ENCODE data around the gene MRPL52. TPM values are rescaled to one million over a fixed set of nuclear protein-coding genes. Genes with fewer than 3 reads are reported as not detected.

Gene MRPL52
- total RNA-seq, result 100 to 1,000 TPM in 7 of 10 donors, 10 to 100 TPM in 3; 90.1 to 117 (median 106) TPM
- polyA plus RNA-seq, result 100 to 1,000 TPM; 136 to 300 TPM
- long read RNA-seq, donor 1, transcript MRPL52-215 (5 exons, 398 nt), result minor isoform, 5 of 70 reads
- long read RNA-seq, donor 1, transcript MRPL52-210 (4 exons, 895 nt), result minor isoform, 9 of 70 reads
- long read RNA-seq, donor 1, transcript MRPL52-202 (5 exons, 1,118 nt), result major isoform, 24 of 70 reads
- long read RNA-seq, donor 1, transcript MRPL52-203 (5 exons, 1,111 nt), result minor isoform, 15 of 70 reads
- long read RNA-seq, donor 1, partial matches to known transcripts, result 11 of 70 reads
- long read RNA-seq, donor 1, other reads (novel, unspliced or antisense), result 6 of 70 reads
- long read RNA-seq, donor 2, transcript MRPL52-210 (4 exons, 895 nt), result minor isoform, 6 of 71 reads
- long read RNA-seq, donor 2, transcript MRPL52-202 (5 exons, 1,118 nt), result minor isoform, 18 of 71 reads
- long read RNA-seq, donor 2, transcript MRPL52-203 (5 exons, 1,111 nt), result major isoform, 19 of 71 reads
- long read RNA-seq, donor 2, partial matches to known transcripts, result 11 of 71 reads
- long read RNA-seq, donor 2, other reads (novel, unspliced or antisense), result 13 of 71 reads
- long read RNA-seq, donor 3, transcript MRPL52-202 (5 exons, 1,118 nt), result major isoform, 12 of 26 reads
- long read RNA-seq, donor 3, partial matches to known transcripts, result 3 of 26 reads
- long read RNA-seq, donor 3, other reads (novel, unspliced or antisense), result 4 of 26 reads

- peak within 1 kb of the TSS; percentile 63 to 94 (median 82) for H3K4me3 ChIP-seq
- no peaks in the 10 kb centered on the region for H3K27me3 ChIP-seq
- no peak for TF ChIP-seq CTCF (IDR thresholded peaks at IDR 0.05)
- no peaks in the 10 kb centered on the region for H3K9me3 ChIP-seq
- H3K36me3 ChIP-seq, result peaks cover 0 to 35% (median 0%) of the 10 kb centered on the region in 9 donors
- ATAC-seq, result peak; percentile 96 to 98 (median 98)
- peak; percentile 90 to 91 for DNase-seq
- H3K4me1 ChIP-seq, result peaks cover 0 to 17% (median 11%) of the 10 kb centered on the region in 9 donors
- intact Hi-C loops (cut with DNase I), result loop anchor here in 3 of 10 donors (1.0 to 10.0 kb wide), 4 partner anchors 7 to 435 kb away; partner anchors contain the start of gene RBM23 (in 1 of the 3)
- WGBS, 2 donors, result 1% methylated on average over 41 of the region's 41 CpGs
- peak within 1 kb of the TSS in 9 of 10 donors; percentile 78 to 92 (median 84) for H3K27ac ChIP-seq
Observed at GRCh38 chr14:22829661-22830442, at the start of gene MRPL52. Gene MRPL52, plus strand, starts transcription at chr14:22829887. Its CDS starts 26 bp downstream, at chr14:22829913.

GRCh38 chr14:22780105-22780679 lies 49.5 kb upstream of the MRPL52 start:
- H3K4me3 ChIP-seq, result no peak overlapping the region
- intact Hi-C loops (cut with DNase I), result no loop called here
- ATAC-seq (peak in 4 of 8 donors; percentile 35 to 44 (median 36)), DNase-seq (no peak)
- no peaks in the 10 kb centered on the region for H3K9me3 ChIP-seq
- 63 to 75% methylated on average over 2 of the region's 2 CpGs for WGBS, 2 donors
- H3K36me3 ChIP-seq, result peaks cover 0 to 20% (median 0%) of the 10 kb centered on the region in 9 donors
- H3K4me1 ChIP-seq, result peaks cover 0 to 50% (median 4%) of the 10 kb centered on the region in 9 donors
- H3K27ac ChIP-seq, result peak overlapping the region in 1 of 10 donors; percentile 9
- TF ChIP-seq CTCF (IDR thresholded peaks at IDR 0.05), result no peak
- H3K27me3 ChIP-seq, result no peaks in the 10 kb centered on the region

GRCh38 chr14:22780941-22781300 lies 48.8 kb upstream of the MRPL52 start:
- no peak for ATAC-seq
- H3K4me3 ChIP-seq, result no peak overlapping the region
- WGBS, 2 donors, result 92 to 95% methylated on average over 5 of the region's 5 CpGs
- peak overlapping the region in 1 of 10 donors; percentile 27 for H3K27ac ChIP-seq
- intact Hi-C loops (cut with DNase I), result no loop called here
- peaks cover 0 to 13% (median 0%) of the 10 kb centered on the region in 9 donors for H3K36me3 ChIP-seq
- H3K27me3 ChIP-seq, result no peaks in the 10 kb centered on the region
- DNase-seq, result no peak
- no peak for TF ChIP-seq CTCF (IDR thresholded peaks at IDR 0.05)
- H3K4me1 ChIP-seq, result peaks cover 0 to 50% (median 4%) of the 10 kb centered on the region in 9 donors
- H3K9me3 ChIP-seq, result no peaks in the 10 kb centered on the region
